A673 (cell line): Measurements from ENCODE around the gene UTP11.

Experiments
- CTCF ChIP-seq: fragments of 300-800, 200-600 bp; sonication (generic); conservative IDR thresholded peaks from 2 replicates; pipeline ENCODE4 v1.5.1; 2017; ENCODE audit warnings: low read depth, mild to moderate bottlenecking, antibody characterized with exemption, low read length, moderate library complexity, mixed read lengths
- EZH2 ChIP-seq: fragments of 200-600 bp; sonication (generic); IDR thresholded peaks from 2 replicates; pipeline ENCODE4 v1.6.1; 2017; ENCODE audit warnings: borderline replicate concordance, low read depth, mild to moderate bottlenecking, mixed read lengths, antibody characterized with exemption, low read length; ENCODE audit not compliant: poor library complexity, severe bottlenecking

- TF ChIP-seq CTCF (no peak), EZH2 (no peak)
Measured at GRCh38 chr1:38021969-38022368, 9.4 kb downstream of the UTP11 start.
